ENCODE results near the gene MT1G.
"Not testable (repeated sequence)": the region's sequence is repeated elsewhere in the genome, so short reads cannot be mapped to it uniquely, and the experiment has no call there.

MT1G gene

DNA sequence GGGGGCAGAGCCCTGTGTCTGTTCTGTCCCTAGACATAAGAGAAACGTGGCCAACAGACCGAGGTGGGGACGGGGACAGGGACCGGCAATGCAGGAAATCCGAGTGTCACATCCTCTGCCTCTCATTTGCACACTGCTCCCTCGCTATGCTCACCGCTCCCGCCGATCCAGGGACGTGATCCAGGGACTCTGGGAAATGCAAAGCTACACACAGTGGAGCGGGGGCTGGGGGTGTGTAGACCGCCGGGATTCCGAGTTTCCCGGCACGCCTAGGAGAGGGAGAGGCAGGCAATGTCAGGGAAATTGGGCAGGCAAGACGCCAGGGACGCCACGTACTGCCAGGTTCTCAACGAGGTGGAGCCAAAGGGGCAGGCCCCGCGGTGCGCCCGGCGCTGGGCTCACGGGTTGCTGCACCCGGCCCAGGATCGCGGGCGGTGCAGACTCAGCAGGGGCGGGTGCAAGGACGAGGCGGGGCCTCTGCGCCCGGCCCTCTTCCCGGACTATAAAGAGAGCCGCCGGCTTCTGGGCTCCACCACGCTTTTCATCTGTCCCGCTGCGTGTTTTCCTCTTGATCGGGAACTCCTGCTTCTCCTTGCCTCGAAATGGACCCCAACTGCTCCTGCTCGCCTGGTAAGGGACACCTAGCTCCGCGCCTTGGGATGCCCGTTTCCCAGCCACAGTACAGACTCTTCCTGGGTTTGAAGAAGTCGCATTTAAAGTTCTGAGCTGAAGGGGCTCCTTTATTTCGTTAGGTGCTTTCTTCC lies 14.3 kb upstream of the MT1G start, which contains the start of gene MT1X:
MT1X (plus strand) TSS at position 532 of the 764 bp plus-strand sequence; CDS start at position 603, 71 bp downstream.
- Mint-ChIP-seq H3K4me1 (ENCODE audit: low read depth in 2 of 2) (peaks cover 19 to 21% of the 10 kb centered on the region in 2 donors), H3K27me3 (no peaks in the 10 kb centered on the region), H3K27ac (peak within 1 kb of the TSS; percentile 90 to 96), H3K9me3 (no peaks in the 10 kb centered on the region), H3K4me3 (peak within 1 kb of the TSS; percentile 84 to 96), H3K36me3 (ENCODE audit: insufficient read depth) (peaks cover 13% of the 10 kb centered on the region)
- DNase-seq (peak; percentile 86 to 89 (median 89)), ATAC-seq (replicated peaks) (peak; percentile 98)

GRCh38 chr16:56679818-56680217 lies 12.0 kb upstream of the MT1G start:
- no peak overlapping the region for H3K4me3 Mint-ChIP-seq
- no peak for ATAC-seq (replicated peaks)
- H3K9me3 Mint-ChIP-seq, result no peaks in the 10 kb centered on the region
- peaks cover 28 to 31% of the 10 kb centered on the region in 2 donors for H3K4me1 Mint-ChIP-seq (ENCODE audit: low read depth in 2 of 2)
- peaks cover 9 to 22% of the 10 kb centered on the region in 2 donors for H3K27me3 Mint-ChIP-seq
- no peak overlapping the region for H3K27ac Mint-ChIP-seq
- H3K36me3 Mint-ChIP-seq (ENCODE audit: insufficient read depth), result peaks cover 13% of the 10 kb centered on the region
- DNase-seq, result no peak

DNA sequence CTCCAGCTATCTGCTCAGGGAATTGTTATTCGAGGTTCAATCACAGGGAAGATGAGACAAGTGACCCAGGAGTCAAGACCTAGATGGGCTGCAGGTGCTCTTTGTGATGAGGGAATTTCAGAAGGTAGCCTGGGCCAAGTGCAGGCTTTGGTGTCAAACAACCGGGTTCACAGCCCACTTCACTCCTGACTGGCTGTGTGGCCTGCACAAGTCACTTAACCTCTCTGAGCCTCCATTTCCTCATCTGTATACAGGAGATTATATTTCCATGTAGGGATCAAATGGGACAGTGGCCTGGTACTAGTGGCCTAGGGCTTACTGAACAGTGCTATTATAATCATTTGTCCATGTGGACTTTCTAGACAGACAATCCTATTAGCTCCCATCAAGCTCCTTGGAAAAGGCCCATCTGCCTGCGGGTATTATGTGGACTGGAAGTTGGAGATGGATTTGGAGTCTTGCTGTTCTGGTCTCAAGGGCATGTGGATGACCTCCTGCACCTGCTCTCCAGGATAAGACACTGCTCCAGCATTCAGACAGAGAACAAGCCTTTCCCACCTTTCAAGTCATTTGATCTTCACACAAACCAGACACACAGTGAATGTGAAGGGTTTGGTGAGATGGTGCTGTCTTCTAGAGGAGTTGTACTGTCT lies 11.3 kb upstream of the MT1G start:
- Mint-ChIP-seq H3K9me3 (no peaks in the 10 kb centered on the region), H3K36me3 (ENCODE audit: insufficient read depth) (peaks cover 13% of the 10 kb centered on the region), H3K4me3 (no peak overlapping the region), H3K27ac (no peak overlapping the region), H3K27me3 (peaks cover 10 to 28% of the 10 kb centered on the region in 2 donors), H3K4me1 (ENCODE audit: low read depth in 2 of 2) (peaks cover 27% of the 10 kb centered on the region in 2 donors)
- DNase-seq (no peak), ATAC-seq (replicated peaks) (no peak)

DNA sequence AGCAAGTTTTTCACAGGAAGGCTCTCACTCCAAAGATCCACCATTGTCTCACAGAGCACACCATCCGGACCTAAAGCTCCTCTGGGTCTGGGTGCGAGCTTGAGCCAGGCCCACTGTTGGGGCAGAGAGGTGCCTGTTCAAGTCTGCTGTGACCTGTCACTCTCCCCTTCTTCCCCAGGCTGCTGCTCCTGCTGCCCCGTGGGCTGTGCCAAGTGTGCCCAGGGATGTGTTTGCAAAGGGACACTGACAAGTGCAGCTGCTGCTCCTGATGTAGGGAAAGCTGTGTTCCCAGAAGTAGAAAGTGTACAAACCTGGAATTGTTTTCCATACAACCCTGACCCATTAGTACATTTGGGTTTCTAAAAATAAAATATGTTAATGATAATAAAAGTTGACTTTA lies 9.6 kb upstream of the MT1G start:
- peaks cover 6% of the 10 kb centered on the region for H3K36me3 Mint-ChIP-seq (ENCODE audit: insufficient read depth)
- no peak overlapping the region for H3K27ac Mint-ChIP-seq

DNA sequence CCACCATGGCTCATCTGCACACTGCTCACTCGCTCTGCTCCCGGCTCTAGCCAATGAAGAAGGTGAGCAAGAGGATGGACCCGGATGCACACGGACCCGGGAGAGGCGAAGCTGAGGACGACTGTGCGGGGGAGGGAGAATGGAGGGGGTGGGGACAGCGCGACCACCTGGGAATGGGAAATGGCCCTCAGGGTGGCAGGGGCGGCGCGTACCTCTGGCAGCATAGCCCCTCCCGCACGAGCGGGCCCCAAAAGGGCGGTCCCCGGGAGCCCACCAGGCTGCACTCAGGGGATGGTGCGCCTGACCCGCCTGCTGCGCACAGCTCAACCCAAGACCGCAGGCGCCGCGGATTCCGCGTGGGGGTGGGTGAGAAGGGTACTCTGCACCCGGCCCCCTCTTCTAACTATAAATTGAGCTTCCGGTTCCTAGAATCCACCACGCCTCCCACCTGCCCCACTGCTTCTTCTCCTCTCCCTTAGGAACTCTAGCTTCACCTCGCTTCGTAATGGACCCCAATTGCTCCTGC lies 7.9 kb upstream of the MT1G start:
- DNase-seq (peak; percentile 34 to 47 (median 46)), ATAC-seq (replicated peaks) (peak; percentile 93)
- peaks cover 9 to 10% of the 10 kb centered on the region in 2 donors for H3K4me1 Mint-ChIP-seq (ENCODE audit: low read depth in 2 of 2)
- H3K36me3 Mint-ChIP-seq (ENCODE audit: insufficient read depth), result no peaks in the 10 kb centered on the region
- H3K27me3 Mint-ChIP-seq, result peaks cover 18 to 60% of the 10 kb centered on the region in 2 donors
- H3K4me3 Mint-ChIP-seq, result peak overlapping the region; percentile 71 to 75
- no peaks in the 10 kb centered on the region for H3K9me3 Mint-ChIP-seq
- peak overlapping the region in 1 of 2 donors; percentile 29 for H3K27ac Mint-ChIP-seq

More for the DNA sequence above, 9.6 kb upstream of the MT1G start:
- Mint-ChIP-seq H3K4me3 (no peak overlapping the region), H3K9me3 (no peaks in the 10 kb centered on the region), H3K4me1 (ENCODE audit: low read depth in 2 of 2) (peaks cover 16 to 17% of the 10 kb centered on the region in 2 donors), H3K27me3 (peaks cover 10 to 45% of the 10 kb centered on the region in 2 donors)
- no peak for ATAC-seq (replicated peaks)
- DNase-seq, result no peak

DNA sequence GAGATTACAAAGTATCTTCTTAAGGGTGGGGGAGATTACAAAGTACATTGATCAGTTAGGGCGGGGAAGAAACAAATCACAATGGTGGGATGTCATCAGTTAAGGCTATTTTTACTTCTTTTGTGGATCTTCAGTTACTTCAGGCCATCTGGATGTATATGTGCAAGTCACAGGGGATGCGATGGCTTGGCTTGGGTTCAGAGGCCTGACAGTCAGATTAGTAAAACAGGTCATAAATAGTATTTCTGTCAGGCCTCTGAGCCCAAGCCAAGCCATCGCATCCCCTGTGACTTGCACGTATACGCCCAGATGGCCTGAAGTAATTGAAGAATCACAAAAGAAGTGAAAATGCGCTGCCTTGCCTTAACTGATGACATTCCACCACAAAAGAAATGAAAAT lies 6.7 kb upstream of the MT1G start:
- H3K36me3 Mint-ChIP-seq (ENCODE audit: insufficient read depth); H3K27ac Mint-ChIP-seq; ATAC-seq (replicated peaks): not testable (repeated sequence)

GRCh38 chr16:56673921-56674320 lies 6.1 kb upstream of the MT1G start:
- Mint-ChIP-seq H3K27me3 (peaks cover 32 to 78% of the 10 kb centered on the region in 2 donors), H3K4me3 (no peak overlapping the region), H3K27ac (no peak overlapping the region), H3K9me3 (no peaks in the 10 kb centered on the region), H3K36me3 (ENCODE audit: insufficient read depth) (no peaks in the 10 kb centered on the region), H3K4me1 (ENCODE audit: low read depth in 2 of 2) (peaks cover 12 to 15% of the 10 kb centered on the region in 2 donors)
- ATAC-seq (replicated peaks) (no peak), DNase-seq (no peak)

More for the DNA sequence above, 6.7 kb upstream of the MT1G start:
- DNase-seq, H3K9me3 Mint-ChIP-seq, H3K4me3 Mint-ChIP-seq: not testable (repeated sequence)
- peaks cover 26 to 72% of the 10 kb centered on the region in 2 donors for H3K27me3 Mint-ChIP-seq
- H3K4me1 Mint-ChIP-seq (ENCODE audit: low read depth in 2 of 2), result peaks cover 12 to 13% of the 10 kb centered on the region in 2 donors

DNA sequence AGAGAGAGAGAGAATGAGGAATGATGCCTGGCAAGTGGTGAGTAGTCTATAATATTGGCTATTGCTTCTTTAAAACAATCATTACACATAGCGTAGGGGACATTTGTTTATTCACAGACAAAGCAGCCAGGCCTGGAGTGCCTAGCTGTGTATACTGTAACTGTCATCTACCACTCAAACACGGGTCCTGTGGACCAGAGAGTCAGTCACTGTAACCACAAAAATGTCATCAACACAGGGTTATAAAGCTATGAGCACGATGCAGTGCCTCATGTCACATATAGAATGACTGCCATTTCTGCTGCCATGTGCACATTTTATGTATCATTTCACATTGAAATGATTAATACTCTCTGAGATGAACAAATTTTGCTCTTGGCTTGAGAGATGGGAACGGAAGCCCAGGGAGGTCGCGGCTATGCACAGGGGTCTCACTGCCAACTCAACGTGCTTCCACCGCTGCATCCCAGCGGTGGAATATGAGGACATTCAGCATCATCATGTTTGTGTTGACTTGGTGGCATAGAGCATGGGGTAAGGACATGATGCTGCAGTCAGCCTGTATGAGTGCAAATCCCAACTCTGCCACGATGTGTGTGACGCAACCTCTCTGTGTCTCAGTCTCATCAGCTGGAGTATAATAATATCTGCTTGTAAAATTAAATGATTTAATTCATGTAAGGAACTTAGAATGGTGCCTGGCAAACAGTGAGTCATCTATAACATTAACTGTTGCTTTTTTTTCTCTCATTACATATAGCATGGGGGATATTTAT lies 5.1 kb upstream of the MT1G start:
- Mint-ChIP-seq H3K4me1 (ENCODE audit: low read depth in 2 of 2) (peaks cover 19 to 22% of the 10 kb centered on the region in 2 donors), H3K36me3 (ENCODE audit: insufficient read depth) (no peaks in the 10 kb centered on the region), H3K4me3 (no peak overlapping the region), H3K27me3 (peaks cover 42 to 88% of the 10 kb centered on the region in 2 donors), H3K27ac (no peak overlapping the region), H3K9me3 (no peaks in the 10 kb centered on the region)
- DNase-seq, result no peak
- no peak for ATAC-seq (replicated peaks)

- H3K27ac Mint-ChIP-seq; H3K9me3 Mint-ChIP-seq; H3K4me3 Mint-ChIP-seq; ATAC-seq (replicated peaks); DNase-seq; H3K36me3 Mint-ChIP-seq (ENCODE audit: insufficient read depth): not testable (repeated sequence)
- Mint-ChIP-seq H3K4me1 (ENCODE audit: low read depth in 2 of 2) (peaks cover 19 to 22% of the 10 kb centered on the region in 2 donors), H3K27me3 (peaks cover 50 to 96% of the 10 kb centered on the region in 2 donors)
These were observed 4.3 kb upstream of the MT1G start for GRCh38 chr16:56672171-56672570.

GRCh38 chr16:56671691-56672090 lies 3.8 kb upstream of the MT1G start:
- not testable (repeated sequence) for H3K27ac Mint-ChIP-seq; H3K4me3 Mint-ChIP-seq; H3K9me3 Mint-ChIP-seq; ATAC-seq (replicated peaks); H3K36me3 Mint-ChIP-seq (ENCODE audit: insufficient read depth); DNase-seq
- Mint-ChIP-seq H3K4me1 (ENCODE audit: low read depth in 2 of 2) (peaks cover 19 to 22% of the 10 kb centered on the region in 2 donors), H3K27me3 (peaks cover 50 to 98% of the 10 kb centered on the region in 2 donors)

- Mint-ChIP-seq H3K4me3 (no peak overlapping the region), H3K36me3 (ENCODE audit: insufficient read depth) (no peaks in the 10 kb centered on the region), H3K27ac (no peak overlapping the region), H3K27me3 (peaks cover 52 to 95% of the 10 kb centered on the region in 2 donors), H3K4me1 (ENCODE audit: low read depth in 2 of 2) (peaks cover 14 to 18% of the 10 kb centered on the region in 2 donors), H3K9me3 (no peaks in the 10 kb centered on the region)
- ATAC-seq (replicated peaks) (no peak), DNase-seq (no peak)
These were observed 2.7 kb upstream of the MT1G start for GRCh38 chr16:56670620-56670934.

- no peak overlapping the region for H3K27ac Mint-ChIP-seq
- no peaks in the 10 kb centered on the region for H3K36me3 Mint-ChIP-seq (ENCODE audit: insufficient read depth)
- H3K9me3 Mint-ChIP-seq, result no peaks in the 10 kb centered on the region
- no peak for ATAC-seq (replicated peaks)
- DNase-seq, result no peak
- H3K4me1 Mint-ChIP-seq (ENCODE audit: low read depth in 2 of 2), result peaks cover 10 to 13% of the 10 kb centered on the region in 2 donors
- H3K4me3 Mint-ChIP-seq, result peak overlapping the region; percentile 21 to 45
- H3K27me3 Mint-ChIP-seq, result peaks cover 46 to 95% of the 10 kb centered on the region in 2 donors
These were observed 2.2 kb upstream of the MT1G start for GRCh38 chr16:56669840-56670619.

Data from effector memory CD8-positive, alpha-beta T cell (primary cell).